AG09309 (cell line): ENCODE results near the gene IRF2.

ENCODE experiments used
- DNase-seq: peaks from one replicate; pipeline ENCODE4 v3.0.0-alpha.2; 2010; ENCODE audit warnings: low read depth
- H3K4me3 ChIP-seq: 2 replicates; pipeline ENCODE4 v1.5.1; 2011; ENCODE audit warnings: mild to moderate bottlenecking, low read depth, low read length, moderate library complexity; ENCODE audit not compliant: control insufficient read depth
- CTCF ChIP-seq: IDR thresholded peaks from 2 replicates; pipeline ENCODE4 v1.5.1; 2011; ENCODE audit warnings: mild to moderate bottlenecking, low read depth, low read length, inconsistent platforms; ENCODE audit not compliant: insufficient read depth, control insufficient read depth; ENCODE audit errors: missing control alignments

The IRF2 gene

GRCh38 chr4:184433258-184433892 lies 41.0 kb downstream of the IRF2 start:
- H3K4me3 ChIP-seq: no peak overlapping the region
- no peak for TF ChIP-seq CTCF
- peak; percentile 13 for DNase-seq

- H3K4me3 ChIP-seq: no peak overlapping the region
- TF ChIP-seq CTCF: no peak
- no peak for DNase-seq
Observed at GRCh38 chr4:184432127-184432922, 42.0 kb downstream of the IRF2 start.

GRCh38 chr4:184430163-184430562 lies 44.2 kb downstream of the IRF2 start:
- no peak for DNase-seq
- TF ChIP-seq CTCF: no peak
- no peak overlapping the region for H3K4me3 ChIP-seq

- DNase-seq: no peak
- TF ChIP-seq CTCF: no peak
- no peak overlapping the region for H3K4me3 ChIP-seq
Observed at GRCh38 chr4:184428787-184429186, 45.6 kb downstream of the IRF2 start.

DNA sequence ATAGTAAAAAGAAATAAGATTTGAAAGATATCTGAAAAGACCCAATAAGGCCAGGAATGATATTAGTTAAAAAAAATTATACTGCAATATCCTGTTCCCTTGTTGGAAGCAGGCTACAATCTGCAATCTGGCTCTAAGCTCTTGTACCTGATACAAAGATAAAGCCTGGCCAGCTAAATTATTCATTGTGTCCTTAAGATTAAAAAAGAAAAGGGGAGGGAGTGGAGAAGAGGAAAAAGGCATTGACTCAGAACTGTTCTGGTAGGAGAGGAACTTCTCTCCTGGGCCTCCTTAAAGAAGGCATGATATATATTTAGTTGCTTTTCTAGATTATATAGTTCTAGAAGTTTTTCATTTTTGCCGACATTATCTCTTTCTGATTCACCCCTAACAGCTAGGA lies 46.7 kb downstream of the IRF2 start:
- no peak overlapping the region for H3K4me3 ChIP-seq
- no peak for TF ChIP-seq CTCF
- no peak for DNase-seq

GRCh38 chr4:184427093-184427492 lies 47.3 kb downstream of the IRF2 start:
- DNase-seq: no peak
- TF ChIP-seq CTCF: no peak
- H3K4me3 ChIP-seq: no peak overlapping the region
